Fibroblast of pulmonary artery (primary cell): Measurements from ENCODE around the gene RPH3AL.

Source experiments
- DNase-seq: peaks from one replicate; pipeline ENCODE4 v3.0.0-alpha.2; 2010; ENCODE audit warnings: low read depth
- H3K4me3 ChIP-seq: replicated peaks from 2 replicates; pipeline ENCODE4 v1.5.1; 2011; ENCODE audit warnings: low read depth, mild to moderate bottlenecking, control low read depth, low read length, moderate library complexity
- TF ChIP-seq, protein P1 (sequence below): IDR thresholded peaks from 2 replicates; pipeline ENCODE4 v1.5.1; 2011; ENCODE audit warnings: mild to moderate bottlenecking, control low read depth, low read length, inconsistent platforms; ENCODE audit errors: missing control alignments

The RPH3AL gene

DNA sequence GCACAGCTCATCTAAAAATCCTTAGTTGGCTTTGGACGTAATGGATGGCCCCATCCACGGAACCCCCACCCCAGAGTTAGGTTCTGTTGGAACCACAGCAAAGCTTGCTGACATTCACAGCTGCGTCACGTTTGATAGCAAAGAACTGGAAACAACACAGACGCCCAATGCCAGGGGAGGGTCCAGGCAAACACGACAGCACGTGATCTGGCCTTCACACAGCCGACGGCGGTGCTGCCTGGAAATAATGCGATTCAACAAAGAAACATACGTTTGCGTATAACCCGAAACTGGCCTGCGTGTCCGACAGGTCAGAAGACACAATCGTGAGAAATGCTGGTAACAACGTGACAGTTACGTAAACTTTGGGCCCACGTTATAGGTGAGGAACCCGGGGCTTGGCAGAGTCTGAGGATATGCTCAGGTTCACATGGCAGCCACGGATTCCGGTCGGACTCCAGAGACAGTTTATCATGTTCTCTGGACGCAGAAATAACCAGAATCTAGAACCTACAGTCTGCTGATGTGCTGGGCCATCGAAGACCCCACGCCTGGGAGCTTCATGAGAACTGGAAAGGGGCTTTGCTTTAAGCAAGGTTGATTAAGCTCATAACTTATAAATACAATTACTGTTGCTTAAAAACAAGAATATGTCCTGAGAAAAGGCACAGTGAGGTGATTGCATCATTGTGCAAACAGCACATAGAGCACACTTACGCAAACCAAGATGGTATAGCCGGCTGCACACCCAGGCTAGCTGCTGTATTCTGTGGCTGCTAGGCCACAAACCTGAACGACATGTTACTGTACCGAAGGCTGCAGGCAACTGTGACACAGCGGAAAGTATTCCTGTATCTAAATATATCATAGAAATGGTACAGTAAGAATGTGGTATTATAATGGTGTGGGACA, 70.4 kb downstream of the RPH3AL start:
- TF ChIP-seq, protein P1, sequence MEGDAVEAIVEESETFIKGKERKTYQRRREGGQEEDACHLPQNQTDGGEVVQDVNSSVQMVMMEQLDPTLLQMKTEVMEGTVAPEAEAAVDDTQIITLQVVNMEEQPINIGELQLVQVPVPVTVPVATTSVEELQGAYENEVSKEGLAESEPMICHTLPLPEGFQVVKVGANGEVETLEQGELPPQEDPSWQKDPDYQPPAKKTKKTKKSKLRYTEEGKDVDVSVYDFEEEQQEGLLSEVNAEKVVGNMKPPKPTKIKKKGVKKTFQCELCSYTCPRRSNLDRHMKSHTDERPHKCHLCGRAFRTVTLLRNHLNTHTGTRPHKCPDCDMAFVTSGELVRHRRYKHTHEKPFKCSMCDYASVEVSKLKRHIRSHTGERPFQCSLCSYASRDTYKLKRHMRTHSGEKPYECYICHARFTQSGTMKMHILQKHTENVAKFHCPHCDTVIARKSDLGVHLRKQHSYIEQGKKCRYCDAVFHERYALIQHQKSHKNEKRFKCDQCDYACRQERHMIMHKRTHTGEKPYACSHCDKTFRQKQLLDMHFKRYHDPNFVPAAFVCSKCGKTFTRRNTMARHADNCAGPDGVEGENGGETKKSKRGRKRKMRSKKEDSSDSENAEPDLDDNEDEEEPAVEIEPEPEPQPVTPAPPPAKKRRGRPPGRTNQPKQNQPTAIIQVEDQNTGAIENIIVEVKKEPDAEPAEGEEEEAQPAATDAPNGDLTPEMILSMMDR = no peak
- no peak for DNase-seq
- no peak overlapping the region for H3K4me3 ChIP-seq

DNA sequence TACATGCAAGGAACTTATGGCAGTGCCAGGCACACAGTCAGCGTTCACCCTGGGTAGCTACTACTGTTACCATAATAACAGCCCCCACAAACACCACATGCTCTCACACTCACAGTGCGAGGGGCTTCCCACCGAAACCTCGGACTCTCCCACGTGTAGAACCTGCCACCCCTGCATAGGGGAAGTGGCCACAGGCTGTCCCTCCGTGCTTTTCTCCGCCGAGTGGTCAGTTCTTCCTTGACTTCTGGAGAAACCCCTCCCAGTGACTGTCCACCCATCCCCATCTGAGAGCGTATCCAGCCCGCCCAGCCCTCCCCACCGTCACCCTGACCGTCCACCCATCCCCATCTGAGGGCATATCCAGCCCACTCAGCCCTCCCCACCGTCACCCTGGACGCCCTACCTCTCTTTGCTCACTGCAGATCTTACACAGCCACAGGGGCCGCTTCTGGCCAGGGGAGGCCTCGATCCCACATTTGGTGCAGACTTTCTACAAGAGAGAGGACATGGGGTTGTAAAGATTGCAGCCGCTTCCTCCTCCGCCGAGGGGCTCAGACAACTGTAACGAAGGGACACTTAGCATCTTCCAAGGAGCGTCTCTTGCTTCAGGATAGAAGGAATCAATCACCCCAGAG, 71.1 kb downstream of the RPH3AL start:
- DNase-seq = no peak
- TF ChIP-seq, protein P1 = no peak
- H3K4me3 ChIP-seq = no peak overlapping the region

DNA sequence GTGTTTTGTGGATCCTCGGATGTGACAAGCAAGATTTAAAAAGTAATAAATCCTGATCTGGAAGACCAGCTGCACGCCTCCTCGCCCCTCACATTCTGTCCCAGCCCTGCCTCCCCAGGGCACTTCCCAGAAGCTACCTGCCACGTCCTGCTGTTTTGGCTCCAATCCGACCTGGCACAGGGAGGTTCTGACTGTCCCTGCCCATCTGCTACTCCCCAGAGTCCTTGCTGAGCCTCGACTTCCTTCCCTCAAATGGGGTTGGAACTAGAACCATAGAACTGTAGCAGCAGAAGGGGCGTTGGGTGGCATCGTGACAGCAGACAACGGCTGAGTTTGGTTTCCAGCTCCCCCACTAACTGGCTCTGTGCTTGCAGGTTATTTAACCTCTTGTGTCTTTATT, 71.7 kb downstream of the RPH3AL start:
- DNase-seq = no peak
- TF ChIP-seq, protein P1 = no peak
- H3K4me3 ChIP-seq = no peak overlapping the region

DNA sequence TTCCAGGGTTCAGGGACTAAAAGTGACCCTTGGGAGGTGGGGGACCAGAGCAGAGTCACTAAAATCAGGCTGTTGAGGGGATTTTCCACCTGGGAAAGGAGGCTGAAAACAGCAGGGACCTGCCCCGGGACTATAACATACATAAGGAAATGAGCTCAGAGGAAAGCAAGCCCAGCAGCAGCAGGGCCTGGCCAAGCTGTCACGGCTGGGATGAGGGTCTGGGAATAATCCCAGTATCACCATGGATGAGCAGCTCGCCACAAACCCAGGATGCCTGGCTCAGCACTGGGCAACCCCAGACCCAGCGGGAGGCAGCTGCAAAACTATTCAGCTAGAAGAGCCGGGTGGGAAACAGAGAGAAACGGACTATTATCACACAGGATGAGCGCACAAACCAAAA, 72.4 kb downstream of the RPH3AL start:
- TF ChIP-seq, protein P1 = no peak
- H3K4me3 ChIP-seq = no peak overlapping the region
- no peak for DNase-seq

DNA sequence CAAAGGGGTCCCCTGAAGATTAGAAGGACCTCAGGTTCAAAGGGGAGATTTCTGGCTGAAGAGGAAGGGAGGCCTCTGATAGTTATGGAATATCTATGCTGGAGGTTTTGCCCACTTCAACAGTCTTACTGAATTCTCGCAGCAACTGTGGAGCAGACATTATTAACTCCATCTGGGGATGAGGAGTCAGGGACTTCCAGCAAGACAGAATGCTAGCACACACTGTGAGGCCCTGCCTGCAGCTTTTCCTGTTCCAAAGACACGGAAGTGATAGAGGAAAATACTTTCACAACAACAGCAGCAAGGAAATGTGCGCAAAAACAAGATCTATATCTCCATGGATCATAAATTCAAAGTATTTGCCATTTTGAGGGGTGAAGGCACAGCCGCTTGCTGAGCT, 72.8 kb downstream of the RPH3AL start:
- DNase-seq = no peak
- H3K4me3 ChIP-seq = no peak overlapping the region
- TF ChIP-seq, protein P1 = no peak

DNA sequence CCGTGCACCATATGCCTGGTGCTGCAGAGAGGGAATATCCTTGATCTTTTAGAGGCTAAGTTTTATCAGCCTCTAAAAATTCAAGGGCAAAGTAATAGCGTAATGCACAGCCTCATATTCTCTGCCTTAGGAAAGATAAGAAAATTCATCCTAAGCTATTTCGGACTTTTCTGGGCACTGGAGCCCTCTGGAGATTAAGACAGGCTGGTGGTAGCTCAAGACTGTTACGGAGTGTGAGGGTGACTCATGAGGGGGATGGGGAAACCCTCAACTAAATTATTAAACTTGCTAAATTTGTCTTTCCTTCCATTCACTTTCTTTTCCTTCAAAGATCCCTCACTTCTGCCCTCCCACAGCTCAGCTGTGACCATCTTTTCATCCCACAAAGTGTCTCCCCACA, 73.3 kb downstream of the RPH3AL start:
- no peak for DNase-seq
- TF ChIP-seq, protein P1 = no peak
- no peak overlapping the region for H3K4me3 ChIP-seq
